GM23338 (cell line): ENCODE measurements around the gene PRR14. TPM values are rescaled to one million over a fixed set of nuclear protein-coding genes. Genes with fewer than 3 reads are reported as not detected.

ENCODE experiments used
- CREB1 ChIP-seq: fragments of 250-450 bp; sonication (Bioruptor Pico); IDR thresholded peaks from 2 replicates; pipeline ENCODE4 v1.5.0; 2020; ENCODE audit warnings: low read depth, mild to moderate bottlenecking, moderate library complexity
- CTCF ChIP-seq, 2 experiments: fragments of 200-600 bp in 1 of 2; sonication (generic) in 1 of 2; conservative IDR thresholded peaks; 2 replicates each; pipeline versions ENCODE4 v1.5.1 to v1.6.1; 2016 to 2017; ENCODE audit warnings: antibody characterized with exemption in 2 of 2, low read depth in 2 of 2, mild to moderate bottlenecking in 2 of 2, moderate library complexity in 1 of 2
- ETS1 ChIP-seq: IDR thresholded peaks from 2 replicates; pipeline ENCODE4 v1.6.1; 2016; ENCODE audit warnings: antibody characterized with exemption
- EZH2phosphoT487 ChIP-seq: fragments of 200-600 bp; sonication (generic); IDR thresholded peaks from one replicate; pipeline ENCODE4 v1.8.1; 2018; ENCODE audit warnings: antibody characterized with exemption; ENCODE audit not compliant: unreplicated experiment
- JUNB ChIP-seq: IDR thresholded peaks from one replicate; pipeline ENCODE4 v1.6.1; 2016; ENCODE audit warnings: antibody characterized with exemption; ENCODE audit not compliant: unreplicated experiment
- NANOG ChIP-seq: IDR thresholded peaks from 2 replicates; pipeline ENCODE4 v1.6.1; 2016; ENCODE audit warnings: antibody characterized with exemption, borderline replicate concordance
- STAT1 ChIP-seq: IDR thresholded peaks from one replicate; pipeline ENCODE4 v1.6.1; 2016; ENCODE audit warnings: antibody characterized with exemption; ENCODE audit not compliant: unreplicated experiment
- ZNF331 ChIP-seq: fragments of 250-450 bp; sonication (Bioruptor Pico); IDR thresholded peaks from 2 replicates; pipeline ENCODE4 v1.5.0; 2020; ENCODE audit warnings: low read depth, mild to moderate bottlenecking, moderate library complexity
- ZNF462 ChIP-seq: fragments of 250-450 bp; sonication (Bioruptor Pico); IDR thresholded peaks from 2 replicates; pipeline ENCODE4 v1.5.0; 2020; ENCODE audit warnings: mild to moderate bottlenecking, moderate library complexity
- polyA plus RNA-seq: library from polyadenylated mRNA; unstranded; fragments of >200 nt; fragmentation: Nextera tagmentation; extraction: Ambion mirVana; gene quantifications from 2 replicates; pipeline ENCODE4 v1.2.1, GENCODE V29; 2016
- total RNA-seq: library from RNA; depleted of rRNA; stranded (reverse); fragments of >200 nt; shearing (Covaris generic); gene quantifications from 2 replicates; pipeline ENCODE4 v1.2.3, GENCODE V29; 2014

Gene PRR14
- total and polyA plus RNA-seq, 2 experiments from 2014 or later, result 4.6 to 12.7 TPM

- no peak for TF ChIP-seq ZNF462
- TF ChIP-seq CTCF (conservative IDR thresholded peaks at IDR 0.05; ENCODE audit: low read depth in 2 of 2), result no peak
- no peak for TF ChIP-seq JUNB
- no peak for TF ChIP-seq CREB1
- no peak for TF ChIP-seq STAT1
- no peak for TF ChIP-seq NANOG
- no peak for TF ChIP-seq ZNF331 (CRISPR knock-in tag)
- no peak for TF ChIP-seq ETS1
- no peak for TF ChIP-seq EZH2phosphoT487
Observed at GRCh38 chr16:30652005-30652296, 1.2 kb downstream of the PRR14 start (continued).
